Vagina (tissue), 2 donors: Measurements from ENCODE around the gene RPL18. TPM values are rescaled to one million over a fixed set of nuclear protein-coding genes. Genes with fewer than 3 reads are reported as not detected.

Source experiments
- DNase-seq, 2 donors: peaks; one replicate each; pipeline ENCODE4 v3.0.0-alpha.2; 2017; ENCODE audit errors: extremely low spot score in 2 of 2
- H3K27ac ChIP-seq: fragments of 200-600 bp; sonication (generic); one replicate; pipeline ENCODE4 v1.5.1; 2019
- H3K27me3 ChIP-seq: fragments of 200-600 bp; sonication (generic); one replicate; pipeline ENCODE4 v1.5.1; 2019
- H3K36me3 ChIP-seq, 2 donors: fragments of 200-600 bp; sonication (generic); one replicate each; pipeline ENCODE4 v1.5.1; 2017 to 2019
- H3K4me1 ChIP-seq: fragments of 200-600 bp; sonication (generic); one replicate; pipeline ENCODE4 v1.5.1; 2019
- H3K4me3 ChIP-seq, 2 donors: fragments of 200-600 bp; sonication (generic); 1 replicate in 1 of 2; 2 replicates in 1 of 2; pipeline ENCODE4 v1.5.1; 2016 to 2019
- H3K9me3 ChIP-seq: fragments of 200-600 bp; sonication (generic); one replicate; pipeline ENCODE4 v1.5.1; 2019
- POLR2A ChIP-seq, 2 donors: fragments of 450-650 bp; IDR thresholded peaks; one replicate each; pipeline ENCODE4 v1.6.1; 2017; ENCODE audit warnings: antibody characterized with exemption in 2 of 2, mild to moderate bottlenecking in 2 of 2, moderate library complexity in 2 of 2
- POLR2AphosphoS5 ChIP-seq, 2 donors: sonication (generic); formaldehyde crosslinking; IDR thresholded peaks; one replicate each; pipeline ENCODE4 v1.9.0; 2017; ENCODE audit warnings: antibody characterized with exemption in 2 of 2, mild to moderate bottlenecking in 2 of 2, low read depth in 1 of 2; ENCODE audit not compliant: insufficient read depth in 1 of 2
- intact Hi-C: fragments of 100-400 bp; cut with DNase I; formaldehyde crosslinking; loops from one replicate; pipeline ENCODE4 v1.15.1; 2023
- total RNA-seq: library from RNA; depleted of rRNA; stranded (reverse); fragments of >200 nt; gene quantifications from one replicate; pipeline ENCODE4 v1.2.3, GENCODE V29; 2016
- TF ChIP-seq, protein P1 (sequence below), 3 experiments: fragments of 450-650 bp in 2 of 3; fragments of 200-600 bp in 1 of 3; sonication (generic) in 1 of 3; IDR thresholded peaks; one replicate each; pipeline ENCODE4 v1.5.1; 2017 to 2019; ENCODE audit warnings: antibody characterized with exemption in 3 of 3, mild to moderate bottlenecking in 2 of 3, moderate library complexity in 2 of 3

RPL18 gene
- total RNA-seq, 1 donor from 2014 or later = 2,346 TPM

- DNase-seq = no peak
- Histone ChIP-seq H3K9me3 (no peaks in the 10 kb centered on the region), H3K4me3 (no peak overlapping the region), H3K4me1 (peaks cover 16% of the 10 kb centered on the region), H3K36me3 (no peaks in the 10 kb centered on the region), H3K27me3 (no peaks in the 10 kb centered on the region), H3K27ac (no peak overlapping the region)
- TF ChIP-seq POLR2AphosphoS5 (IDR thresholded peaks at IDR 0.05; ENCODE audit: insufficient read depth in 1 of 2, low read depth in 1 of 2) (no peak), POLR2A (IDR thresholded peaks at IDR 0.05) (no peak)
- TF ChIP-seq, protein P1, sequence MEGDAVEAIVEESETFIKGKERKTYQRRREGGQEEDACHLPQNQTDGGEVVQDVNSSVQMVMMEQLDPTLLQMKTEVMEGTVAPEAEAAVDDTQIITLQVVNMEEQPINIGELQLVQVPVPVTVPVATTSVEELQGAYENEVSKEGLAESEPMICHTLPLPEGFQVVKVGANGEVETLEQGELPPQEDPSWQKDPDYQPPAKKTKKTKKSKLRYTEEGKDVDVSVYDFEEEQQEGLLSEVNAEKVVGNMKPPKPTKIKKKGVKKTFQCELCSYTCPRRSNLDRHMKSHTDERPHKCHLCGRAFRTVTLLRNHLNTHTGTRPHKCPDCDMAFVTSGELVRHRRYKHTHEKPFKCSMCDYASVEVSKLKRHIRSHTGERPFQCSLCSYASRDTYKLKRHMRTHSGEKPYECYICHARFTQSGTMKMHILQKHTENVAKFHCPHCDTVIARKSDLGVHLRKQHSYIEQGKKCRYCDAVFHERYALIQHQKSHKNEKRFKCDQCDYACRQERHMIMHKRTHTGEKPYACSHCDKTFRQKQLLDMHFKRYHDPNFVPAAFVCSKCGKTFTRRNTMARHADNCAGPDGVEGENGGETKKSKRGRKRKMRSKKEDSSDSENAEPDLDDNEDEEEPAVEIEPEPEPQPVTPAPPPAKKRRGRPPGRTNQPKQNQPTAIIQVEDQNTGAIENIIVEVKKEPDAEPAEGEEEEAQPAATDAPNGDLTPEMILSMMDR (IDR thresholded peaks at IDR 0.05) = no peak
- intact Hi-C loops = loop anchor here (5.0 kb wide), 2 partner anchors 59 to 134 kb away; no protein-coding TSS in a partner anchor
These were observed 29.2 kb upstream of the RPL18 start for GRCh38 chr19:48648134-48648533.

- H3K4me3 ChIP-seq = peak overlapping the region; percentile 56 to 64
- peaks cover 16% of the 10 kb centered on the region for H3K4me1 ChIP-seq
- TF ChIP-seq, protein P1 (IDR thresholded peaks at IDR 0.05) = no peak
- no peak for TF ChIP-seq POLR2A (IDR thresholded peaks at IDR 0.05)
- no peak for TF ChIP-seq POLR2AphosphoS5 (IDR thresholded peaks at IDR 0.05; ENCODE audit: insufficient read depth in 1 of 2, low read depth in 1 of 2)
- no peaks in the 10 kb centered on the region for H3K9me3 ChIP-seq
- peak overlapping the region; percentile 96 for H3K27ac ChIP-seq
- no peaks in the 10 kb centered on the region for H3K27me3 ChIP-seq
- intact Hi-C loops = loop anchor here (5.0 kb wide), 2 partner anchors 61 to 136 kb away; no protein-coding TSS in a partner anchor
- no peaks in the 10 kb centered on the region for H3K36me3 ChIP-seq
- DNase-seq = no peak
These were observed 27.8 kb upstream of the RPL18 start for GRCh38 chr19:48646722-48647216.

DNA sequence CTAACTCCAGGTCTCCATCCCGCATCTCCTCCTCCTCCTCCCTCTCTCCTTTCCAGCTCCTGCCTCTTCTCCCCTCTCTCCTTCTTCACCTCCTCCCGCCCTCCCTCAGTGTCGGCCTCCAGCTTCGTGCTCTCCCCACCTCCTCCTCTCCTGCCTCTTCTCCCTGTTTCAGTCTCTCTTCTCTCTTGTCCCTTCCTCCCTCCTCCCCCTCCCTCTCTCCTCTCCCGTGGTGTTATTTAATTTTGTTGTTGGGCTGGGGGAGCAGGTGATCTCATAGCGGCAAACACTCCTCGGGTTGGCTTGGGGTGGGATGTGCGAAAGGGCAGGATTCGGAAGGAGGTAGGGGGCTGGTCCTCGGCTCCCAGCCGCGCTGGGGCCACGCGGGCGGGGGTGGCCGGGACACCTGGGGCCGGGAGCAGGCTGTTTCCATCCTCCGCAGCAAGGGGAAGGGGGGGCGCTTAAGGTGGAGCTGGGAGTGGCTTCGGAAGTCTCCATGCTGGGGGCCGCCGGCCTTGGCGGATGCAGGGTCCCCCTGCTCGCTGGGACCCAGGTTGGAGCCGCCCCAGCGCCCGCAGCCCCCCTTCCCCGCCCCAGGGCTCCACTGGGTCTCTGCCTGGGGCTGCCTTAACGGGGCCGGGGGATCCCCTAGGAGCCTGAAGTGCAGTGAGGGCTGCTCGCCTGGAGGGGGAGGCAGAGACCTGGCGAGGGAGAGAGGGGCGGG, 27.2 kb upstream of the RPL18 start, which contains the start of gene CA11:
CA11 (minus strand) TSS at position 187 of the 721 bp plus-strand sequence. CDS start 555 bp downstream, outside the sequence.
- Histone ChIP-seq H3K4me3 (peak within 1 kb of the TSS; percentile 56 to 64), H3K27me3 (no peaks in the 10 kb centered on the region), H3K27ac (peak within 1 kb of the TSS; percentile 96), H3K36me3 (no peaks in the 10 kb centered on the region), H3K4me1 (peaks cover 16% of the 10 kb centered on the region), H3K9me3 (no peaks in the 10 kb centered on the region)
- intact Hi-C loops = loop anchor here (5.0 kb wide), 2 partner anchors 61 to 136 kb away; no protein-coding TSS in a partner anchor
- DNase-seq = peak in 1 of 2 donors; percentile 94
- TF ChIP-seq POLR2AphosphoS5 (IDR thresholded peaks at IDR 0.05; ENCODE audit: insufficient read depth in 1 of 2, low read depth in 1 of 2) = peak; percentile 23 to 83
- peak in 1 of 2 donors; percentile 39 for TF ChIP-seq POLR2A (IDR thresholded peaks at IDR 0.05)
- TF ChIP-seq, protein P1 (IDR thresholded peaks at IDR 0.05) = peak; percentile 77 to 86 (median 82)

DNA sequence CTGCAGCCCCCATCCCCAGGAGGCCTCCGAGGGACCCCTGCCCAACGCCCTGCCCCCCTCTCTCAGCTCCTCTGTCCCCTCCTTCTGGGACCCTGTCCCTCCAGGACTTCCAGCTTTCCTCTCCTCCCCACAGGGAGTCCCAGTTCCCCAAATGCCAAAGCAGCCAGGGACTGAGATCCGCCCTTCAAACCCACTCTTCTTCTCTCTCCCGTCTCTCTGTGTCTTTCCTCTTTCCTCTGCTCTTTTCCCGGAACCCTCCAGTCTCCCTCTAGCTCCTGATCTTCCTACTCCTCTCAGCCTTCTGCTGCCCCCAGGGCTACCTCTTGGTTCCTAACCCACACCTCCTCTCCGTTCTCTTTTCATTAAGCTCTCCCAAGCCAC, 26.6 kb upstream of the RPL18 start:
- Histone ChIP-seq H3K27ac (peak overlapping the region; percentile 96), H3K36me3 (no peaks in the 10 kb centered on the region), H3K9me3 (no peaks in the 10 kb centered on the region), H3K27me3 (no peaks in the 10 kb centered on the region), H3K4me1 (peaks cover 16% of the 10 kb centered on the region), H3K4me3 (peak overlapping the region; percentile 56 to 64)
- TF ChIP-seq POLR2A (IDR thresholded peaks at IDR 0.05) = no peak
- TF ChIP-seq, protein P1 (IDR thresholded peaks at IDR 0.05) = no peak
- TF ChIP-seq POLR2AphosphoS5 (IDR thresholded peaks at IDR 0.05; ENCODE audit: insufficient read depth in 1 of 2, low read depth in 1 of 2) = no peak
- intact Hi-C loops = loop anchor here (5.0 kb wide), 2 partner anchors 62 to 137 kb away; no protein-coding TSS in a partner anchor
- DNase-seq = no peak
